GM12891 (cell line): ENCODE results near the gene RIN2.

Experiments
- DNase-seq: peaks from one replicate; pipeline ENCODE4 v3.0.0; 2011; ENCODE audit warnings: low spot score; ENCODE audit not compliant: insufficient read length
- FAIRE-seq: peaks from 2 replicates; lab custom pipeline; 2011; peaks lifted over from hg19 to GRCh38; lab: Jason Lieb, UNC
- PAX5 ChIP-seq: IDR thresholded peaks from 2 replicates; pipeline ENCODE4 v1.6.1; 2011; ENCODE audit warnings: low read length, moderate library complexity, mild to moderate bottlenecking; ENCODE audit not compliant: insufficient read depth, severe bottlenecking
- POLR2A ChIP-seq: IDR thresholded peaks from 2 replicates; pipeline ENCODE4 v1.6.1; 2011; ENCODE audit warnings: low read depth, low read length, control low read depth
- POLR2AphosphoS5 ChIP-seq: IDR thresholded peaks from 2 replicates; pipeline ENCODE4 v1.6.1; 2011; ENCODE audit warnings: low read depth, low read length, control low read depth
- POU2F2 ChIP-seq: IDR thresholded peaks from 2 replicates; pipeline ENCODE4 v1.6.1; 2011; ENCODE audit warnings: low read depth, mild to moderate bottlenecking, control low read depth, low read length, moderate library complexity
- SPI1 ChIP-seq: IDR thresholded peaks from 2 replicates; pipeline ENCODE4 v1.6.1; 2011; ENCODE audit warnings: low read depth, low read length, control low read depth
- TAF1 ChIP-seq: IDR thresholded peaks from 2 replicates; pipeline ENCODE4 v1.6.1; 2011; ENCODE audit warnings: low read depth, low read length, control low read depth

The RIN2 gene

GRCh38 chr20:19770375-19770774 lies 12.3 kb downstream of the RIN2 start:
- DNase-seq: no peak
- TF ChIP-seq TAF1 (no peak), POLR2A (no peak), POU2F2 (no peak), SPI1 (no peak), PAX5 (no peak), POLR2AphosphoS5 (no peak)
- FAIRE-seq: no peak

GRCh38 chr20:19771031-19771430 lies 13.0 kb downstream of the RIN2 start:
- DNase-seq (no peak), FAIRE-seq (no peak)
- no peak for TF ChIP-seq POLR2A
- TF ChIP-seq PAX5: no peak
- TF ChIP-seq TAF1: no peak
- TF ChIP-seq POU2F2: no peak
- TF ChIP-seq SPI1: no peak
- no peak for TF ChIP-seq POLR2AphosphoS5

GRCh38 chr20:19773471-19773870 lies 15.4 kb downstream of the RIN2 start:
- DNase-seq: no peak
- FAIRE-seq: no peak
- no peak for TF ChIP-seq TAF1
- no peak for TF ChIP-seq SPI1
- no peak for TF ChIP-seq POLR2A
- no peak for TF ChIP-seq PAX5
- TF ChIP-seq POU2F2: no peak
- TF ChIP-seq POLR2AphosphoS5: no peak

GRCh38 chr20:19774135-19774933 lies 16.3 kb downstream of the RIN2 start:
- no peak for FAIRE-seq
- DNase-seq: no peak
- no peak for TF ChIP-seq POU2F2
- TF ChIP-seq POLR2AphosphoS5: no peak
- TF ChIP-seq TAF1: no peak
- TF ChIP-seq SPI1: no peak
- TF ChIP-seq PAX5: no peak
- no peak for TF ChIP-seq POLR2A

GRCh38 chr20:19775353-19776253 lies 17.5 kb downstream of the RIN2 start:
- DNase-seq (no peak), FAIRE-seq (no peak)
- TF ChIP-seq PAX5 (no peak), SPI1 (no peak), POLR2A (no peak), POU2F2 (no peak), TAF1 (no peak), POLR2AphosphoS5 (no peak)

- FAIRE-seq (no peak), DNase-seq (no peak)
- TF ChIP-seq POU2F2: no peak
- TF ChIP-seq TAF1: no peak
- no peak for TF ChIP-seq POLR2AphosphoS5
- no peak for TF ChIP-seq SPI1
- no peak for TF ChIP-seq POLR2A
These were observed 19.3 kb downstream of the RIN2 start for GRCh38 chr20:19777315-19777714.

DNA sequence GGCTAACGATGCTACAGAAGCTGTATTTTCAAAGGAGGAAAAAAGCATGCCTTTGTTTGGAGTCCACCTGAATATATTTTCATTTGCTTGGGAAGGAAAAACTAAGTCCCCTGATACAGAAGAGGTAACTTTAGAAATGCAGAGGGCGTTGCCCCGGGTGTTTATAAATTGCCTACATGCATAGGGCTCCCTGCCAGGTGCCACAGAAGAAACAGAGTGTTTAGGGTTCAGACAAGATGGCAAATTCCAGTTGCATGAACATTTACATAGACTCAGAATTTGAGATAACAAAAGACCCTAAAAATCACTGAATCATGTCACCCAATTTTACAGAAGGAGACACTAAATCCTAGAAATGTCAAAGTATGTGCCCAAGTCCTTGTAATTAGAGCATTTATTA lies 19.9 kb downstream of the RIN2 start:
- FAIRE-seq (no peak), DNase-seq (no peak)
- TF ChIP-seq POU2F2 (no peak), PAX5 (no peak), POLR2AphosphoS5 (no peak)

- no peak for FAIRE-seq
- no peak for DNase-seq
- TF ChIP-seq POU2F2: no peak
- TF ChIP-seq SPI1: no peak
- TF ChIP-seq POLR2A: no peak
- TF ChIP-seq PAX5: no peak
- TF ChIP-seq TAF1: no peak
- no peak for TF ChIP-seq POLR2AphosphoS5
These were observed 20.3 kb downstream of the RIN2 start for GRCh38 chr20:19778404-19778803.

- no peak for TF ChIP-seq POLR2AphosphoS5
- peak; percentile 48; the same call in 1 of the 2 replicates for TF ChIP-seq POU2F2
- no peak for TF ChIP-seq PAX5
- no peak for TF ChIP-seq TAF1
- DNase-seq (no peak), FAIRE-seq (peak; percentile 9)
These were observed 21.6 kb downstream of the RIN2 start for GRCh38 chr20:19779634-19780033.

GRCh38 chr20:19780261-19780660 lies 22.2 kb downstream of the RIN2 start:
- TF ChIP-seq POU2F2 (no peak), POLR2A (no peak), SPI1 (no peak), TAF1 (no peak), POLR2AphosphoS5 (no peak), PAX5 (no peak)
- FAIRE-seq (no peak), DNase-seq (no peak)
